GM20431 (cell line): ENCODE data around the gene PNKD.

Experiments used
- in situ Hi-C: fragments of 300-500 bp; cut with MseI, MboI; formaldehyde crosslinking; loops from one replicate; pipeline ENCODE4 v1.15.0; 2020; ENCODE audit warnings: low sequenced_read_pairs; ENCODE audit not compliant: unreplicated experiment

PNKD gene

GRCh38 chr2:218363736-218364135, 93.4 kb downstream of the PNKD start:
- in situ Hi-C loops: no loop called here

DNA sequence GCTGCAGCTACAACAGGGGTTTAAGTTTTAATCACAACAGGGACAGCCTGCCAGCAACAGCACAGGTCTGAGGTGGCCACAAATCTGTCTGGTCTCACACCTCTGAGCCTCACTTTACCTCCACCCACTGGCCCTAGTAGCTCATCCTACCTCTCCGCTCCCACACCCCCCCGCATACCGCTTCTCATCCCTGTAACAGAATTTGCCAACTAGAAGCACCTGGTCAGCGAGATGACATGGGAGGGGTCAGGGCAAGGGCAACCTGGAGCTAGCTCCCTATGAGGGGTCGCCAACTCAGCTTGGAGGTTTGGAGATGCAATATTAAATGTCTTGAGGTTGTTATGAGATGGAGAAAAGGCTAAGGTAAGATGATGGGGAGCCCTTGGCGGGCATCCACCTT, 93.9 kb downstream of the PNKD start:
- in situ Hi-C loops: no loop called here

GRCh38 chr2:218366621-218367414, 96.5 kb downstream of the PNKD start:
- in situ Hi-C loops: no loop called here

- in situ Hi-C loops: no loop called here
Measured at GRCh38 chr2:218367415-218368149, 97.3 kb downstream of the PNKD start.

- in situ Hi-C loops: no loop called here
Measured at GRCh38 chr2:218368150-218368528, 97.8 kb downstream of the PNKD start.

- in situ Hi-C loops: no loop called here
Measured at GRCh38 chr2:218368621-218369153, 98.4 kb downstream of the PNKD start.

- in situ Hi-C loops: no loop called here
Measured at GRCh38 chr2:218369330-218369729, 99.0 kb downstream of the PNKD start.

DNA sequence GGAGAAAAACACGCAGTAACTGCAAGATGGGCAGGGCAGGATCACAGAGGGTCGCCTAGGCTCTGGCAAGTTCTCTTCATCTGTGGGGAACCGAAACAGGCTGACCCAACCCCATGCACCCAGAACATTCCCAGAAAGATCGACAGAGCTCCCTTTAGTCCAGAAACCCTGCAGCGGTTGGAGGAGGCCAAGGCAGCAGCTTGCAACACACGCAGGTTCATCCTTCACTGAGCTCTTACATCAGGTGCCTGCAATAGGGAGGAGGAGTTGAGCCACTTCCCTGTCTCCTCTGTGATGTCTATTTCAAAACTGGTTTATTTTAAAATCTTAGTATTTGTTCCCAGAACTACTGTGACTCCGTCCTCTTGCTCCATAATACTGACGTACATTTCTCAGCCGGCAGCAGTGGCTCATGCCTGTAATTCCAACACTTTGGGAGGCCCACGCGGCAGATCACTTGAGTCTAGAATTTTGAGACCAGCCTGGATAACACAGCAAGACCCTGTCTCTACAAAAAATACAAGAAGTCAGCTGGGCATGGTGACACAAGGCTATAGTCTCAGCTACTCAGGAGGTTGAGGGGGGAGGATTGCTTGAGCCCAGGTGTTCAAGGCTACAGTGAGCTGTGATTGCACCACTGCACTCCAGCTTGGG, 100.2 kb downstream of the PNKD start:
- in situ Hi-C loops: no loop called here

DNA sequence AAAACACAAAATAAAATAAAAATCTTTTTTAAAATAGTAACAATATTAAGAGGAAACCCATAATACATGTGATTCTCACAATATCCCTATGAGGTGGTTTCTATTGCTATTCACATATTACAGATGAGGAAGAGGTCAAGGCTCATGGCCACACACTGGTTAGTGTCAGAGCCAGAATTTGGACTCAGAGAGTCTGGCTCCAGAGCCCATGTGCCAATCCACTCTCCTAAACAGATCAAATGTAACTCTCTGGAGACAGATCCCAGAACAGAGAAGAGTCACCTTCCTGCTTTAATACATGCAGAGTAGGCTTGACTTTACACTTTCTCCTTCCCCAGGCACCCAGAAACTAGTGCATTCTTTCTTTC, 101.6 kb downstream of the PNKD start:
- in situ Hi-C loops: no loop called here

GRCh38 chr2:218374795-218375194, 104.5 kb downstream of the PNKD start:
- in situ Hi-C loops: no loop called here

DNA sequence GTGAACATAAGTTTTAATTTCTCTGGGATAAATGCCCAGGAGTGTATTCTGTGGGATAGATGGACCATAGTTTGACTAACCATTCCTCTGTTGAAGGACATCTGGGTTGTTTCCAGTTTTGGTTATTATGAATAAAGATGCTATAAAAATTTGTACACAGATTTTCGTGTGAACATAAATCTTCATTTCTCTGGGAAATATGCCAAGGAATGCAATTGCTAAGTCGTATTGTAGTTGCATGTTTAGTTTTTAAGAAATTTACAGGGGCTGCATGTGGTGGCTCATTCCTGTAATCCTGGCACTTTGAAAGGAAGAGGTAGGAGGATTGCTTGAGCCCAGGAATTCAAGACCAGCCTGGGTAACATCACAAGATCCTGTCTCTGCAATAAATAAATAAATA, 104.9 kb downstream of the PNKD start:
- in situ Hi-C loops: no loop called here

- in situ Hi-C loops: no loop called here
Measured at GRCh38 chr2:218378053-218378452, 107.7 kb downstream of the PNKD start.

DNA sequence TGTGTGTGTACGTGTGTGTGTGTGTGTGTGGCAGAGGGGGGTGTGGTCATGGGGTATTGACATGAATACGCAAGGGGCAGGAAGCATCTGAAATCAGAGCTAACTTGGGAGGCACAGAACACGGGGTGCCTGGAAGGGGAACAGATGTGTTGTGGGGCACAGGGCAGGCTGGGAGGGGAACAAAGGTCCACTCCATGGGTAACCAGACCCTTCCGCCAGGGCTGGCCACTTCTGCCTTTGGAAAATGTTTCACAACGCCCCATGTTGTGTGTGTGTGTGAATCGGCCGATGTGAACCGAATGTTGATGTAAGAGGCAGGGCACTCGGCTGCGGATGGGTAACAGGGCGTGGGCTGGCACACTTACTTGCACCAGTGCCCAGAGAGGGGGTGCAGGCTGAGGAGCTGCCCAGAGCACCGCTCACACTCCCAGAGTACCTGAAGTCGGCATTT, 111.6 kb downstream of the PNKD start, which contains the start of gene SLC11A1:
Gene SLC11A1, plus strand, starts transcription at position 358 of the 451 bp plus-strand sequence. CDS start 96 bp downstream, outside the sequence.
- in situ Hi-C loops: no loop called here

DNA sequence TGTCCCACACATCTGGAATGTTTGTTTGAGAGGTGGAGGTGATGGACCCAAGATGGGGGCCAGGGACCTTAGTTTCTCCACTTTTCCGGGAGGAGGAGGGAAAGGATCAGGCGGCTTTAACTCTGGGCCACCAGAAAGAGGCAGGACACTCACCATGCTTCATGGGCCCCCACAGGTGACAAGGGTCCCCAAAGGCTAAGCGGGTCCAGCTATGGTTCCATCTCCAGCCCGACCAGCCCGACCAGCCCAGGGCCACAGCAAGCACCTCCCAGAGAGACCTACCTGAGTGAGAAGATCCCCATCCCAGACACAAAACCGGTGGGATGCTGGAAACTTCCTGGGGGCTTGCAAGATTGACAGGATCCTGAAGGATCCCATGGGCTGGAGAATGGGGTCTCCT, 112.5 kb downstream of the PNKD start:
- in situ Hi-C loops: no loop called here

DNA sequence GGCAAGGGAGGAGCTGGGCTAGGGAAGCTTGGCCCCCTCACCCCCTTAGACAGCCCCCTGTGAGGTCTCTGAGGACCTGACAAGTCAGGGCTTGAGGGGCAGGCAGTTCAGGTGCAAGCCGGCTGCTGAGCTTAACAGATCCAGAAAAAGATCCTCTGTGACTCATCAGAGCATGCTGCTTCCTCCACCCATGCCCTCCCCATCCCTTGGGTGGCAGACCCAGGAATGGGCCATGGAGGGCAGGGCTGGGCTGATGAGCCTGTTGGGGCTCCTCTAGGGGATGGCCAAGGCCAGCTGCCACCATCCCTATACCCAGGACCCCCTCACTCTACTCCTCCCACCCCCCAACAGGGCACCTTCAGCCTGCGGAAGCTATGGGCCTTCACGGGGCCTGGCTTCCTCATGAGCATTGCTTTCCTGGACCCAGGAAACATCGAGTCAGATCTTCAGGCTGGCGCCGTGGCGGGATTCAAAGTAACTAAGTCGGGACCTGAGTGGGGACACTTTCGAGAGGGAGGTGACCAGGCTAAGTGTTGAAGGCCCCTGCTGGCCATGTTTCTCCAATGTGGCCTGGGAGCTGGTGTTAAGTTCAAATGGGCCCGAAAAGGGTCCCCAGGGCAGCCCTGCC, 113.7 kb downstream of the PNKD start:
- in situ Hi-C loops: no loop called here

DNA sequence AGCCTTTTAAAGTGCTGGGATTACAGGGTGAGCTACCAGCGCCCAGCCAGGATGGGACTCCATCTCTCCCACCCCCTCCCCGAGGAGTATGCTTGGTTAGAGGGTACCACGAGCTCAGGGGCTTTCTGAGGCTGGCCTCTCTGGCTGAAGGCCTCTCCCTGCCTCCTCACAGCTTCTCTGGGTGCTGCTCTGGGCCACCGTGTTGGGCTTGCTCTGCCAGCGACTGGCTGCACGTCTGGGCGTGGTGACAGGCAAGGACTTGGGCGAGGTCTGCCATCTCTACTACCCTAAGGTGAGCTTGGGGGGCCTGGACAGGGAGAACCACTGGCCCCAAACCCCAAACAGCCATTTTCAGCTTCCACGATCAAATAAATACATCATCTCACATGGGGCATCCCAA, 114.7 kb downstream of the PNKD start:
- in situ Hi-C loops: no loop called here

DNA sequence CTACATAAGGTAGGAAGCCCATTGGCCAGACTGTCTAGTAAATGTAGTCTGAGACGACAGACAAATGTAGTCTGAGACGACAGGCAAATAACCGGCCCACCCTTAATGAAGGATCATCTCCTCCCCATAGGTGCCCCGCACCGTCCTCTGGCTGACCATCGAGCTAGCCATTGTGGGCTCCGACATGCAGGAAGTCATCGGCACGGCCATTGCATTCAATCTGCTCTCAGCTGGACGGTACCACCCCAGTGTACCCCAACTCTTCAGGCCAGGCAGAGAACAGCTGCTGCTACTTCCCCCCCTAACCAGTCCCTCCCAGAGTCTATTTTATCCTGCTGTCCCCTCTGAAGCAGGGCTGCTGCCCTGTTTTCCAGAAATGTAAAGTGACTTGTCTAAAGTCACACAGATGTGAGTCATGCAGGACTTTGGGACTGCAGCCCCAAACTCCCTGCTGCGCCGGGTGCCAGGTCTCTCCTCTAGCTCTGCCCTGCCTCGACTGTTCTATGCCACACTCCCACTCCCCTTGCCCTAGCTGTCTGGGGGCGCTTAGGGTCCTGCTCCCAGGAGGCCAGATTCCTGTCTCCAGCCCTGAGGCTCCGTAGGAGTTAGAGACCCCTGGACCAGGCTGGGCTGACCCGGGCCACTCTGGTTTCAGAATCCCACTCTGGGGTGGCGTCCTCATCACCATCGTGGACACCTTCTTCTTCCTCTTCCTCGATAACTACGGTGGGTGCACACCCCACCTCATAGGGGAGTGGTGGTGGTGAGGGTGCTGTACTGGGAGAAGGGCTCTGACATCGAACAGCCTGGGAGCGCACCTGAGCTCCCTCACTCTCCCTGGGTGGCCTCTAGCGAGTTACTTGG, 116.4 kb downstream of the PNKD start:
- in situ Hi-C loops: no loop called here

GRCh38 chr2:218387369-218388194, 117.3 kb downstream of the PNKD start:
- in situ Hi-C loops: no loop called here
